Endothelial cell of hepatic sinusoid (primary cell): ENCODE results near the gene ZC3H18.

Experiments used
- in situ Hi-C: cut with HindIII; loops from 2 replicates; pipeline ENCODE4 v1.10.0; 2017; ENCODE audit warnings: low sequenced_read_pairs

ZC3H18 gene

DNA sequence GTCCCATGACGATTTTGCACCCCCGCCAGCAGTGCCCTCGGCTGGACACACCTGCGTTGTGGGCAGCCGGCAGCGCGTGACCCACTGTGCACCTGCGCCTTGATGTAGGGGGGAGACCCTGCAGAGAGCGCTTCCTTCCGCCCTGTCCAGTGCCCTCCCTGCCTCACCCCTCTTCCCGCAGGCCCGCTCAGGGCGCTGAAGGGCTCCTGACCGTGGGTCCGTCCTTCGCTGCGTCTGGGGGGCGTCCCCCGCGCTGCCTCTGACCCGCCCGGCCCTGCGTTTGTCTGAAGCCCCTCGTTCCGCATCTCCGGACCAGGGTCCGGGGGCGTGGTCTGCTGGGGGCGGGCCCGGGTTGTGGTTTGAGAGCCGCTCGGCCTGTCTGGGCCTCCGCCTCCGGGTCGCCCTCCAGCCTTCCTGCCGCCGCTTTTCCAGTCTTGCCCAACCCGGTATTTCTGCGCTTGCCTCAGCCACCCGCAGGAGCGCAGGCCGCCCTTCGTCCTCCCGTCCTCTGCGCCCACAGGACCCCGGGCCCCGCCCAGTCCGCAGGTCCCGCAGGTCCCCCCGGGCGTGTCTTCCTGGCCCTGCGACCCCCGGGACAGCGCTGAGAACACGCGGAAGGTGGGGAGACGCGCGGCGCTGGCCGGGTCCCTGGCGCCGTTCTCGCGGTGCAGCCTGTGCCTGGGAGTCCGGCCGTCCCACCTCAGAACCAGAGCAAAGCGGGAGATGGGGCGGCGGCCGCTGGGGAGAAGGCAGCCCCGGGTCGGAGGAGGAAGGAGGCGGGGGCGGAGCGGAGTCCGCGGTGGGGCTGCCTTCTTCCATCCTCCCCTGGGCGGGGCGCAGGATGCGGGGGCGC, 64.2 kb downstream of the ZC3H18 start:
- in situ Hi-C loops, result no loop called here

DNA sequence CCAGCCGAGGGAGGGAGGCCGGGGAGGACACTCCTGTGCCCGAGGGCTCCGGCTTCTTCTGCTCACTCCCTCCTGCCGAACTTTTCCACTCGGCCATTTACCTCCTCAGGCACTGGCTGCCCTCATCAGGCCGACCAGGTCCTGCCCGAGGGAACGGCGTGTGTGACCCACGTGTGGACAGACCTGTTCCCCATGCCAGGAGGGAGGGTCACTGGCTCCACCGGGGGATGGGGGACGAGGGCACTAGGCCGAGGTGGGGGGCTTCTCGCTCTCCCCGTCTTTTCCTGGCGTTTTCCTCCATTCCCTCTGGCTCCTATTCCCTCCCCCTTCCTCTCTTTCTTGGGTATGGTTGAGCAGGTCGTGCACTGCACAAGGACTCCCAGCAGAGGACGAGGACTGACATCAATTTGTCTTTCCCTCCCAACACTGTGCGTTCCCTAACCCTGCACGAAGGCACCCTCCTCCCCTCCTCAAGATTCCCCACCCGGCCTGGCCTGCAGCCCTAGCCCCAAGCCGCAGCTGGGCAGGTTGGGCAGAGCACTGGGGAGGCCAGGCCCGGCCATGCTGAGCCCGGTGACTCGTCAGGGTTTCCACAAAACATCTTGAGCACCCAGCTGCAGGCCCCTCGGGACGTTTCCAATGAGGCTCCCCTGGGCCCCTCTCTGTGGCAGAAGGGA, 64.9 kb downstream of the ZC3H18 start:
- in situ Hi-C loops, result no loop called here

DNA sequence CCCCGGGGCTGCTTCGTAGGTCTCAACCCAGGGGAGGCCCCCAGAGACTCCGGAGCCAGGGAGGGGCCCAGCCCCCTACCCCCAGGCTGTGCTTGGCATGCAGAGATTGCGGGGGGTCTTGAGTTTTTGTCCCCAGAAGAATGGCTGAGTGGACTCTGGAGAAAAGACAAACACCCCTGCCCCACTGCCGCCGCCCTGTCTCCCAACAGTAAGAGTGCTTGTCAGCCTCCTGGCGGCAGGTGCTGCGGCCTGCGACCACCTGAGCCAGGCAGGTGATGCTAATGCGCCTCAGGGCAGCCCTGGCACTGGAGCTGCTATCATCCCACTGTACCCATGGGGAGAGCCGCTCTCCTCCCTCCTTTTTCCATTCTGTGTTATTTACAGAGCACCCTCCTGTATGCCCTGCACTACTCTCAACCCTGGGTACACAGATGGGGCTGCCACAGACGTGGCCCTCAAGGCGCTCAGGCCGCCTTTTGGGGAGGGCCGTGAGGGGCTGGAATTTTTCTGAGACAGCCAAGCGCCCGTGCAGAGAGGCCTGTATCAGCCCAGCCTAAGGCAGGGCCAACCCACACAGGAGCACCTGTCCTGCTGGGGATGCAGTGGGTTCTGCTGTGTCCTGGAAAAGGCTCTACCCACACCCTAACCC, 65.6 kb downstream of the ZC3H18 start:
- in situ Hi-C loops, result no loop called here

DNA sequence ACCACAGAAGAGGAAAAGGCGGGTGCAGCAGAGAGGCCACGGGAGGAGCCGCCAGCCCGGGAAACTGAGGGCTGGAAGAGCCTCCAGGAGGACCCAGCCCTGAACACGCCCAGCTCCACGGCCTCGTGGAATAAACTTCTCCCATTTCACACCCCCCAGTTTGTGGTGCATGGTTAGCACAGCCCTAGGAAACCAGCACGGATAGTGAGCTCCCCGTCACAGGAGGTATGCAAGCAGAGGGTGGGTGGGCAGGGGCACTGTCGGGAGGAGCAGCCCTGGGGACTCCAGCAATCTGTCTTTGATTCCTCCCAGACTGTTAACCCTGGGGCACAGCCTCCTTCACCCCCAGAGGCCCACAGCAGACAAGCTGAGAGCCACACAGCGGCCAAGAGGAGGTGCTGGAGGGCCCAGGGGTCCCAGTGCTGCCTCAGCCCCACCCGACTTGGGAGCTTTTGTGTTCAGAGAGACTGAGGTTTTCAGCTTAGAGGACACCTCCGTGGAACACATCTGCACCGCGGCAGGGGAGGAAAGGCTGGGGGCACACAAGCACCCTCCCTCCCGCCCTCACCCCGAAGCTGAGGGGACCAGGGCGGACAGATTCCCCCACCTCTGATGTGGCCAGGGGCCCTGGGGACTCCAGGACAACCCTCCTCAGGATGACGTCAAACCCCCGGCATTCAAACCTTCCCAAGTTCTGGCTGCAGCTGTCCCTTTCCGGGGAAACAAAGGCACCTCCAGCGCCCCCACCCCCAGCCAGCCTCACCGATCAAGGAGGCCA, 66.5 kb downstream of the ZC3H18 start:
- in situ Hi-C loops, result no loop called here

DNA sequence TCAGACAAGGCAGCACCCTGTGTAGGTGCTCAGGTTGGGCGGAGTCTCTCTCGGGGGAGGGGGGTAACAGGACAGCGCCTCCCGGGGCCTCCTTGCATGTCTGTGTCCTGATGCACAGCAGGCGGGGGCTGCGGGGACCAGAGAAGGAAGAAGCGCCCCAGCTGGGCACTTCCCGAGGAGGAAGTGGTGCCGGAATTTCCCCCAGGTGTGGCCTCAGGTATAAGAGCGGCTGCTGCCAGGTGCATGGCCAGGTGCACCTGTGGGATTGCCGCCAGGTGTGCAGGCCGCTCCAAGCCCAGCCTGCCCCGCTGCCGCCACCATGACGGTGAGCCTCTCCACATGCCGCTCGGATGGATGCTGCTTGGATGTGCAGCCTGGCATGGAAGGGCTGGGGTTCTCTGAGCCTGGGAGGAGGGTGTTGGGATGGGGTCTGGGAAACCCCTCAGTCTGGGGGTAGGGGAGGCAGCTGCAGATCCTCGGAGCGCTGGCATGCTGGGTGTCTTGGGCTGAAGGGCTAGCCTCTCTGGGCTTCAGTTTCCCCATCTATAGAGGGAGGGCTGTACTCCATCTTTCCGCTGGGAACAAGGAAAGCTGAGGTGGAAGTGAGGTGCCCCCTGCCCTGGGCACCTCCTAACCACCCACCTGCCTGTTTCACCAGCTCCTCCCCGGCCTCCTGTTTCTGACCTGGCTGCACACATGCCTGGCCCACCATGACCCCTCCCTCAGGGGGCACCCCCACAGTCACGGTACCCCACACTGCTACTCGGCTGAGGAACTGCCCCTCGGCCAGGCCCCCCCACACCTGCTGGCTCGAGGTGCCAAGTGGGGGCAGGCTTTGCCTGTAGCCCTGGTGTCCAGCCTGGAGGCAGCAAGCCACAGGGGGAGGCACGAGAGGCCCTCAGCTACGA, 68.4 kb downstream of the ZC3H18 start, which contains the start of gene IL17C:
Gene IL17C, plus strand, starts transcription at position 250 of the 908 bp plus-strand sequence. Its CDS starts 70 bp downstream, at position 320.
- in situ Hi-C loops, result no loop called here

DNA sequence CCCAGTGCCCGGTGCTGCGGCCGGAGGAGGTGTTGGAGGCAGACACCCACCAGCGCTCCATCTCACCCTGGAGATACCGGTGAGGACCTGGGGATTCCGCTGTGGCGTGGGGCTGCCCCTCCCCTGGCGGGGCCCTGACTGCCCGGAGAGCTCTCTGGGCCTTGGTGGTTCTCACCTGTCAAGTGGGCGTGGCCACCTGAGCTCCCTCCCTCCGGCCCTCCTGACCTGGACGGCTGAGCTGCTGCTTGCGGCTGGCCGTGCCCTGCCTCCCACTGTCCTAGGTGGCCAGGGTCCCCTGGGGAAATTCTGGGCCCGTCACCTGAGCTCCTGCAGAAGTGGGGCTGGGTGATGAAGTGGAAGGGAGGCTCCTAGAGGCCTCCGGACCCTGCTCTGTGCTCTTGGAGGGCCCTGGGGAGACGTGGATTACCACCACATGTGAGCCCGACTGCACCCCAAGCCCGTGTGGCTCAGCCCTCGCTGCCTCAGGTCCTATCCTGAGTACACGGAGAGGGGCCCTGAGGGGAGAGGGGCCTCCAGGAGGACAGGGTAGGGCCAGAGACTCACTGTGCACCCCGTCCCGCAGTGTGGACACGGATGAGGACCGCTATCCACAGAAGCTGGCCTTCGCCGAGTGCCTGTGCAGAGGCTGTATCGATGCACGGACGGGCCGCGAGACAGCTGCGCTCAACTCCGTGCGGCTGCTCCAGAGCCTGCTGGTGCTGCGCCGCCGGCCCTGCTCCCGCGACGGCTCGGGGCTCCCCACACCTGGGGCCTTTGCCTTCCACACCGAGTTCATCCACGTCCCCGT, 69.2 kb downstream of the ZC3H18 start:
- in situ Hi-C loops, result loop anchor here (5.0 kb wide), 1 partner anchor 38 kb away; no protein-coding TSS in a partner anchor

DNA sequence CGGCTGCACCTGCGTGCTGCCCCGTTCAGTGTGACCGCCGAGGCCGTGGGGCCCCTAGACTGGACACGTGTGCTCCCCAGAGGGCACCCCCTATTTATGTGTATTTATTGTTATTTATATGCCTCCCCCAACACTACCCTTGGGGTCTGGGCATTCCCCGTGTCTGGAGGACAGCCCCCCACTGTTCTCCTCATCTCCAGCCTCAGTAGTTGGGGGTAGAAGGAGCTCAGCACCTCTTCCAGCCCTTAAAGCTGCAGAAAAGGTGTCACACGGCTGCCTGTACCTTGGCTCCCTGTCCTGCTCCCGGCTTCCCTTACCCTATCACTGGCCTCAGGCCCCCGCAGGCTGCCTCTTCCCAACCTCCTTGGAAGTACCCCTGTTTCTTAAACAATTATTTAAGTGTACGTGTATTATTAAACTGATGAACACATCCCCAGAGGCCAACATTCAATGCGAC, 69.9 kb downstream of the ZC3H18 start:
- in situ Hi-C loops, result loop anchor here (5.0 kb wide), 1 partner anchor 37 kb away; no protein-coding TSS in a partner anchor

DNA sequence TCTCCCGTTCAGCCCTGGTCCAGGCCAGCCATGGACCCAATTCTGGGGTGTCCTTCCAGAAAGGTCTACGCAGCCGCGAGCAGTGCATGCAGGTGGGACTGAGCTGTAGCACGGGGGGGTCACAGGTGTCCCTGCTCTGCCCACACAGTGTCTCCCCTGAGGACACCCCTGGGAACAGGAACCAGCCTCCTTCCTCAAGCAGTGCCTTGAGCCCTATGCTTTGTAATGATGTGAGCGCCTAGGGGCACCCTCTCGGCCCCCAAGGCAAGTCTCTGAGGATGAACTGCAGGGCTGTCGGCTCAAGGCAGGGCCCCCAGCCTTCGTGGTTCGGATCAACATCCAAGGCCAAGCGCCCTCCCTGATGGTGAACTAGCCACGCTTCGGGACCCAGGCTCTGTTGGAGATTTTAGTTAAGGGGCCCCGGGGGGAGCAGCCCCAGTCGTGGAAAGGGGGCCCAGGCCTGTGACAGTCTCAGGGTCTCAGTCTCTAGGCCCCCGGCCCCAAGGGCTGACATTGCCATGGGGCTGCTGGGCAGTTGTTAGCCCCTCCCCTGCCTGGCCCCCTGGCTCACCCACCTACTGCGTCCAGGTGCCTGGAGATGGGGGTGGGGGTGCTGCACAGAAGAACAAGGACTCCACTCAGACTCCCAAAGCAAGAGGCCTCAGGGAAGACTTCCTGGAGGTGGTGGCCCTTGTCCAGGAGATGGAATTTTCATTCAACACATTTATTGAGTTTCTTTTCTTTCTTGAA, 70.5 kb downstream of the ZC3H18 start:
- in situ Hi-C loops, result loop anchor here (5.0 kb wide), 1 partner anchor 37 kb away; no protein-coding TSS in a partner anchor

DNA sequence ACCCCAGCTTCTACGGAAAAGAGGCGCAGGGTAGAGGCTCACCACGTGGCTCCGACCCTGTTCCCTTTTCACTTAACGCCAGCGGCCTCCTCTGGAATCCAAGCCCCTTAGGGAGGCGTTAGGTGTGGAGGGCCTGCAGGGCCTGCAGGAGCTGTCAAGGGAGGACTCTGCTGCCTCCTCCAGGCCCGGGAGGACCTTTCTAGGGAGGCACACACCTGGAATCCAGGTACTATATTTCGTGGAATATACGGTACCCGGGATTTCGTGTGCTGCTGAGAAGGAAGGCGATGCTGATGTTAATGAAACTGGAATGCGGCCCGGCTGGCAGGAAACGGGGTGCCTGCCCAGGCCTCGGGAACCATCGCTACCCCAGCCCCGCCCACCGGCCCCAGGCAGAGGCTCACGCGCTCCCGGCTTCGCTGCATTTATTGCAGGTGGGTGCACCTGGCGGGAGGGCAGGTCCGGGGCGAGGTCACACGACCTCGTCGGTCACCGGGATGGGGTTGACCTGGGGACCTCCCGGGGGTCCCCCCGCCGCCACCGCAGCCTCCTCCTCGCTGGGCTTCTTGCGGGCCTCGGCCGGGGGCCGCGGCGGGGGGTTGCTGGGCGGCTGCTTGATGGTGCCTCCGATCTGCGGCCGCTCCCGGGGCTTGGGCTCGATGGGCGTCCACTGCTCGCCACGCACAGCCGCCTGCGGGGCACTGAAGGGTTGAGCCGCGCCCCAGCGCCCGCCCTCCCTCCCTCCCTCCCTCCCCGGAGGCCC, 72.9 kb downstream of the ZC3H18 start:
- in situ Hi-C loops, result loop anchor here (5.0 kb wide), 1 partner anchor 34 kb away; no protein-coding TSS in a partner anchor

DNA sequence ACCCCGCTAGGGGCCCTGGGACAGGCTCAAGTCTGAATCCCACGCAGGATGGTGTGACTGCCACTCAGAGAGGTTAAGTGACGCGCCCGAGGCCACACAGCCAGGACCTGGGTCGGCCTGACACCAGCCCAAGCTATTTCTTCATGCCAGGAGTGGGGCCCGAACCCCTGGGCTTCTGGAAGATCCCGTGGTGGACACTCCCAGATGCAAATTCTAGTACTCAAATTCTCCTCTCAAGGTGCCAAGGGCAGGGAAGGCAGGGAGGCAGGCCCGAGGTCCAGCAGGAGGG, 73.4 kb downstream of the ZC3H18 start:
- in situ Hi-C loops, result loop anchor here (5.0 kb wide), 1 partner anchor 34 kb away; no protein-coding TSS in a partner anchor

DNA sequence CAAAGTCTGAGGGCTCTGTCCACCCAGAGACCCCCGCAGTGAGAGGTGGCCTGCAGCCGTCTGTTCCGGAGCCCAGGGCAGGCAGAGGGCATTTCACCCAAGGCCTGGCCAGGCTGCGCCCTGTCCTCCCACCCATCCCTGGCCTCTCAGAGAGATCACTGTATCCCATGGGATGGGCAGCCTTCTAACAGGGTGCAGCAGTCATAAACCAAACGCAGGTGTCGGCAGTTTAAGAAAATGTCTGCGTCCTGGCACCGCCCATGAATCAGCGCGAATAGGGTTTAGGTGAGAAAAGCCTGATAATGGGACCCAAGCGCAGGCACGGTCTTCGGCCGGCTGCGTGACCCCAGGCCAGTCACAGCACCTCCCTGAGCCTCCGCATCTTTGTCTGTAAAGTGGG, 75.3 kb downstream of the ZC3H18 start:
- in situ Hi-C loops, result no loop called here

DNA sequence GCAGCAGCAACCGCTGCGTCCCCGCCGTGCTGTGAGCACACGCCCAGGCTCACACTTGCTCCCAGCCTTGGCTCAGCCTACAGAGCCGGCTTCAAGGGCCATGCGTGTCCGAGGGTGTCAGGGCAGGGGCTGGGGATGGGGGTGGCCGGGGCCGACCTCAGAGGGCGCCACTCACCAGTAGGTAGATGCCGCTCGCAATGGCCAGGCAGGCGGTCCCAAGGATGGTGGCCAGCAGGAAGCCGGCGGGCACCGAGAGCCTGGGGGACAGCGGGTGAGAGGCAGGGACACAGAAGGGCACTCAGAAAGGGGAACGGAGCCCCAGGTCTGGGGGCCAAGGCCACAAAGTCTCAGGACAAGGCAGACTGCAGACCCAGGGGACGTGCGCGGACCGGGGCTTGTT, 75.7 kb downstream of the ZC3H18 start:
- in situ Hi-C loops, result no loop called here

DNA sequence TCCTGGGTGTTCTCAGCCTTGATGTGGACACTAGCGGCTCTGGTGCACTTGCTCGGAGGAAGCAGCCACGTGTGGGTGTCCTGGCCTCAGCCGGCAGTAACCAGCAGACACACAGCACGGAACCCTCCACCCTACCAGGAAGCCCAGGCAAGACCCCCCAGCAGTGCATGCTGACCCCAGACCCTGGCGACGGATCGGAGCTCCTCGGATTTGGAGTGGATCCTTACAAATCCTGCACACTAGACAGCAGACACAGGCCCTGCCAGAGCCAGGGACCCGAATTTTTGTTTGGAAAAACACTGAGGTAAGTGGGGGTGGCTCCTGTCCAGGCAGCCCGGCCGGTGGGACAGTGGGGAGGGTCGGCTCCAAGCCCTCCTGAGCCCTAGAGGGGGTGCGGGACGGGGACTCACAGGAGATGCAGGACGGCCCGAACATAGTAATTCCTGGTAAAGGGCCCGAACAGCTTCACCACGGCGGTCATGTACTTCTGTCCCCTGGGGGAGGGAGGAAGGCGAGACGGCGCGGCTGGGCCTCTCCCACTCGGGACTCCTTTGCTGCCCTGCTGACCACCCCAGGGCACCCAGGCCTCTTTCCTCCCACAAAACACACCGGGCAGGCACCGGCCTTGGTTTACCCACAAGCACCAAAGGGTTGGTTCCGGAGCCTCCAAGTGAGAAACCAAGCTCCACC, 76.3 kb downstream of the ZC3H18 start:
- in situ Hi-C loops, result no loop called here

DNA sequence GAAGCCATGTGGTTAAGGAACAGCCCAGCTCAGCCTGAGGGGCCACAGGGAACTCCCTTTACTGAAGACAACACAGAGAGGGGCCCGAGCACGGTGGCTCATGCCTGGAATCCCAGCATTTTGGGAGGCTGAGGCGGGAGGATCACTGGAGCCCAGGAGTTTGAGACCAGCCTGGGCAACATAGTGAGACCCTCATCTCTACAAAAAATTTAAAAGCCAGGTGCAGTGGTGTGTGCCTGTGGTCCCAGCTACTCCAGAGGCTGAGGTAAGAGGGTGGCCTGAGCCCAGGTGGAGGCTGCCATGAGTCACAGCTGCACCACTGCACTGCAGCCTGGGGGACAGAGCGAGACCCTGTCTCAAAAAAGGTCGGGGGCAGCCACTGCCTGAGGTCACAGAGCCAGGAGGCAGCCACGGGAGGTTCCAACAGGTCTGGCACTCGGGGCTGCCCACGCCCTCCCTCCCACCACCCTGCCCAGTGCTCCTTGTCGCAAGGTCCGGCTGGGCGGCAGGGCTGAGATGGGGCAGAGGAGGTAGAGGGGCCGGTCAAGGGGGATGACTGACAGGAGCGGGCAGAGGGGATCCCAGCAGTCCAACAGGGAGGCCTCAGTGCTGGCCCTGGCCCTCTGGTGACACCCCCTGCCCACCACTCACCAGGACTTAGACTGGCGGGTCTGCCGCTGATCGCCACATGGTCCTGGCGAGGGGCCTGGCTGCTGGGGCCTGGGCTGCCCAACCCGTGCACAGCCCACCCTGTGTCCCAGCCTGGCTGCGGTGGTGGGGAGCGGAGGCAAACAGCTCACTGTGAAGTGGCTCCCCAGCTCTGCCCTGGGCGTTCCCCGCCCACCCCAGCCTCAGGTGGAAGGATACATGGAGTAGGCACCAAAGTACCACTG, 77.2 kb downstream of the ZC3H18 start:
- in situ Hi-C loops, result no loop called here

DNA sequence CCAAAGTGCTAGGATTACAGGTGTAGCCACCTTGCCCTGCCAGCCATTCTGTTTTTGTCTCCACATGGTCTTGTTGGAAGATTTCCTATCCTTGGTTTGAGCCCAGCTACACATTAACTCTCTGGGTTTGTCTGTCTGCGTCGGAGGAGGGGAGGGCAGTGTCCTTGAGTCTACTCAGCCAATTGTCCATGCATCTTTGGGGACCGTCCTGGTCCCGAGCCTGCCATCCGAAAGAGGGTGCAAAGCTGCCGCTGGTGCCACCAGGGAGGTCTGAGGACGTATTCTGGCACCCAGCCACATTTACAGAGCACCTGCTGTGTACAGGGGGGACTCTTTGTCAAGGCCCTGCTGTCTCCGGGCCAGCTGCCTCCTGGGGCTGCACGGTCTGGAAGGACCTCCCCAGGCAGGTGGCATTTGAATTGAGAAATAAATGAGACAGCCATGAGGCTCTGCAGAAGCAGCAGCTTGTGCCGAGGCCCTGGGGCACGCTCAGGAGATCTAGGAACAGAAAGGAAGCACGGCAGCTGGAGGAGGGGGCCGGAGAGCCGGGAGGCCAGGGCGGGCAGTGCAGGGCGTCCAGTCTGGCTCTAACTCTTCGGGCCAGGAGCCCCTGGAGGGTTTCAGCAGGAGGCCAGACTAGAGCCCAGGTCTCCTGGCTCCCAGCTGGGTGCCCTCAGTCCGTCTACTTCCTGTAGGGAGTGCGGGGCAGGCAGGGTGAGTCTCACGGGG, 79.2 kb downstream of the ZC3H18 start:
- in situ Hi-C loops, result no loop called here
